ENCODE data around the gene PHLDA3.

- TF ChIP-seq EZH2phosphoT487 (IDR thresholded peaks at IDR 0.05; ENCODE audit: low read length) (no peak), EZH2 (optimal IDR thresholded peaks at IDR 0.05; ENCODE audit: low read depth, low read length) (no peak), CTCF (IDR thresholded peaks at IDR 0.05; ENCODE audit: low read length) (no peak; the same call in 1 of the 2 replicates)
Observed at GRCh38 chr1:201506557-201507359, 37.8 kb upstream of the PHLDA3 start, which contains the start of gene CSRP1.

Data from MM.1S (cell line).